Measurements from ENCODE around the gene ERF. TPM values are rescaled to one million over a fixed set of nuclear protein-coding genes. Genes with fewer than 3 reads are reported as not detected.
A peak's percentile ranks its signal among the peaks of the same experiment; 100 is the strongest.

Gene ERF
- 33.5 TPM for total RNA-seq
- long read RNA-seq, partial matches to known transcripts, result 0 of 1 reads
- long read RNA-seq, other reads (novel, unspliced or antisense), result 1 of 1 reads

DNA sequence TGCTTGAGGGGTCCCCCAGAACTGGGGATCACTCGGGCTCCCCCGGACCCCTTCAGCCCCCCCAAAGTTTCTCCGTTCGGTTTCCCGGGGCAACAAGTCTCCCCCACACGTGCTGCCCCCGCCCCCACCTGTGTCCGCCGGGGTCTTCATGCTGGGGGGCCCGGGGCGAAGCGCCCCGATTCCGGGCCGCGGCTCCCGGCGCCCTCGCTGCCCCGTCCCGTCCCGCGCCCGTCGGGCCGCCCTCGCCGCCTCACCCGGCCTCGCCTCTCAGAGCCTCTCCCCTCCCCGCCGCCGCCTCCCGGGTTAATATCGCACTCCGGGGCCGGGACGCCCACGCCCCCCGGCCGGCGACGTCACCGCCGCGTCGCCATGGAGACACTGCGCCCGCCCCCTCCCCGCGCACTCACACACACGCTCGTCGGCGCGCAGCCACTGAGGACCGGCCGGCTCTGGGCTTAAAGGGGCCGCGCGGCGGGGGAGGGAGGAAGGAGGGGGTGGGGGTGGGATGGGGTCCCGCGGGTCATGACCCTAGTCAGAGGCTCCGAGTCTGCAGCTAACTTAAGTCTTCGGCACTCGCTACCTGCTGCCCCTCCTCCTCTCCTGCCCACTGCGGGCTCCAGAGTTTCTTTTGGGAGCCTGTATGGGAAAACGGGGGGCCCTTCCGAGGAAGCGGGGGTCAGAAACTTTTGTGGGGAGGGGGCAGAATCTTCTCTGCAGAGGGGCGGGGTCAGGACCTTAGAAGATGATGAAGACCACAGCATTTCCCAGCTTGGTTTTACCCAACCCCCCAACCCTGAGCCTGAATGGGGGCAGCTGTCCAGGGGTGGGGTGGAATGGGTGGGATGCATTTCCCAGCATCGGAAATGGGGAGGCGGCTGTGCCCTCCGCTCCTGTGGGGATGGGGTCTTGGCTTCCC lies at the start of gene ERF:
TSS of gene ERF (minus strand) at position 279 of the 916 bp plus-strand sequence. CDS start at position 150, 129 bp downstream.
- peak within 1 kb of the TSS; percentile 99 for H3K27ac ChIP-seq (replicated peaks)
- peaks cover 68% of the 10 kb centered on the region for H3K4me1 ChIP-seq
- TF ChIP-seq CTCF (IDR thresholded peaks at IDR 0.05; ENCODE audit: borderline replicate concordance), result no peak
- intact Hi-C loops (cut with micrococcal nuclease), result loop anchor here (5.0 kb wide), 1 partner anchor 32 kb away; no protein-coding TSS in a partner anchor
- peaks cover 1% of the 10 kb centered on the region for H3K36me3 ChIP-seq
- no peaks in the 10 kb centered on the region for H3K27me3 ChIP-seq (ENCODE audit: low read depth)
- peak within 1 kb of the TSS; percentile 97 for H3K4me3 ChIP-seq
- DNase-seq, result peak; percentile 95
- no peaks in the 10 kb centered on the region for H3K9me3 ChIP-seq (replicated peaks)

DNA sequence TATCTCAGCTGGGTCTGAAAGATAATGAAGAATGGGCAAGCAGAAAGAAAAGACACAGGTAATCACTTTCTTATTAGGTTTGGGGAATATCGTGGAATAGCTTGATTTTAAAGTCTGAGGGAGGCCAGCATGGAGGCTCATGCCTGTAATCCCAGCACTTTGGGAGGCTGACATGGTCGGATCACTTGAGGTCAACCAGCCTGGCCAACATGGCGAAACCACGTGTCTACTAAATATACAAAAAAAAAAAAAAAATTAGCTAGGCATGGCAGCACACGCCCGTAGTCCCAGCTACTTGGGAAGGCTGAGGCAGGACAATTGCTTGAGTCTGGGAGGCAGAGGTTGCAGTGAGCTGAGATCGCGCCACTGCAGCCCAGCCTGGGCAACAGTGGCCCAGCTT lies 48.9 kb upstream of the ERF start:
- Histone ChIP-seq H3K4me3 (no peak overlapping the region), H3K27me3 (ENCODE audit: low read depth) (no peaks in the 10 kb centered on the region), H3K4me1 (peaks cover 19% of the 10 kb centered on the region), H3K9me3 (replicated peaks) (no peaks in the 10 kb centered on the region), H3K36me3 (no peaks in the 10 kb centered on the region), H3K27ac (replicated peaks) (no peak overlapping the region)
- TF ChIP-seq CTCF (IDR thresholded peaks at IDR 0.05; ENCODE audit: borderline replicate concordance), result no peak
- no peak for DNase-seq
- intact Hi-C loops (cut with micrococcal nuclease), result no loop called here

GRCh38 chr19:42303101-42303464 lies 48.2 kb upstream of the ERF start:
- no peak for TF ChIP-seq CTCF (IDR thresholded peaks at IDR 0.05; ENCODE audit: borderline replicate concordance)
- Histone ChIP-seq H3K27me3 (ENCODE audit: low read depth) (no peaks in the 10 kb centered on the region), H3K4me1 (peaks cover 19% of the 10 kb centered on the region), H3K9me3 (replicated peaks) (no peaks in the 10 kb centered on the region), H3K4me3 (peak overlapping the region; percentile 74), H3K27ac (replicated peaks) (no peak overlapping the region), H3K36me3 (no peaks in the 10 kb centered on the region)
- DNase-seq, result no peak
- intact Hi-C loops (cut with micrococcal nuclease), result no loop called here

DNA sequence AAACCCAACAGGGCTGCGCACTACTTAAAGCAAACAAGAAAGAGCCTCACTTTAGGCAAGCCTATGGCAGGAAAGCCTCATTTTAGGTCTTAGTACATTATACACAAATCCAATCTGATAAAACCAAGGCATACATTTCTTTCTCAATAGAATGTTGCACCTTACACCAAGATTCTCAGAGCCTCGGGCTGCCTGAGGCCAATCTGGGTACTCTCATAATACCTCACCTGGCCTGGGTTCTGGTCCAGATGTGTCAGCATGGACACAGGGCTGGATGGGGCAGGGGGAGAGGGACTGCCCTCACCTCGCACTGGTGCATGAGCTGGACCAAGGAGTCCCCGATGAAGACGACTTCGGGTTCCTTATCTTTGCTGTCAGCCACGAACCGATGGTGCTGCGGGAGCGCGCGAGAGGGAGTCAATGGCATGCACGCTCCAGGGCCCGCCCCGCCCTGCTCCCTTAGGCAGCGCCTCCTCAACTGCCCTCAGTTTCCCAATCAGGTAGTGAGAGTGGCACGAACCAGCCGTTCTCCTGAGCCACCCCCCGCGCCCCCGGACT lies 46.8 kb upstream of the ERF start, which contains the start of gene PRR19:
TSS of gene PRR19 (plus strand) at position 487 of the 558 bp plus-strand sequence. CDS start 7,453 bp downstream, outside the sequence.
- no peaks in the 10 kb centered on the region for H3K9me3 ChIP-seq (replicated peaks)
- intact Hi-C loops (cut with micrococcal nuclease), result no loop called here
- TF ChIP-seq CTCF (IDR thresholded peaks at IDR 0.05; ENCODE audit: borderline replicate concordance), result no peak
- H3K4me1 ChIP-seq, result peaks cover 19% of the 10 kb centered on the region
- H3K27me3 ChIP-seq (ENCODE audit: low read depth), result no peaks in the 10 kb centered on the region
- H3K36me3 ChIP-seq, result no peaks in the 10 kb centered on the region
- H3K4me3 ChIP-seq, result peak within 1 kb of the TSS; percentile 74
- H3K27ac ChIP-seq (replicated peaks), result peak within 1 kb of the TSS; percentile 50
- DNase-seq, result no peak

- H3K4me1 ChIP-seq, result peaks cover 6% of the 10 kb centered on the region
- TF ChIP-seq CTCF (IDR thresholded peaks at IDR 0.05; ENCODE audit: borderline replicate concordance), result no peak
- no peaks in the 10 kb centered on the region for H3K27me3 ChIP-seq (ENCODE audit: low read depth)
- H3K27ac ChIP-seq (replicated peaks), result no peak overlapping the region
- H3K4me3 ChIP-seq, result no peak overlapping the region
- H3K9me3 ChIP-seq (replicated peaks), result no peaks in the 10 kb centered on the region
- DNase-seq, result no peak
- H3K36me3 ChIP-seq, result peaks cover 26% of the 10 kb centered on the region
- intact Hi-C loops (cut with micrococcal nuclease), result no loop called here
These were observed 42.1 kb upstream of the ERF start for GRCh38 chr19:42297039-42297438.
